Kidney epithelial cell (primary cell): Measurements from ENCODE around the gene OARD1. TPM values are rescaled to one million over a fixed set of nuclear protein-coding genes. Genes with fewer than 3 reads are reported as not detected.

Source experiments
- DNase-seq: peaks from one replicate; pipeline ENCODE4 v3.0.0-alpha.2; 2010; ENCODE audit warnings: low read depth
- H3K27me3 ChIP-seq: 2 replicates; pipeline ENCODE4 v1.6.0; 2011; ENCODE audit warnings: low read length; ENCODE audit not compliant: control insufficient read depth, insufficient read depth
- H3K36me3 ChIP-seq: 2 replicates; pipeline ENCODE4 v1.5.1; 2011; ENCODE audit warnings: low read length; ENCODE audit not compliant: control insufficient read depth, insufficient read depth
- H3K4me3 ChIP-seq: 2 replicates; pipeline ENCODE4 v1.5.1; 2011; ENCODE audit warnings: low read depth, mild to moderate bottlenecking, control low read depth, low read length
- CTCF ChIP-seq: IDR thresholded peaks from 2 replicates; pipeline ENCODE4 v1.5.1; 2011; ENCODE audit warnings: mild to moderate bottlenecking, moderate library complexity, low read length, control low read depth, inconsistent platforms; ENCODE audit not compliant: insufficient read depth, poor library complexity, severe bottlenecking
- total RNA-seq: library from RNA; depleted of rRNA; stranded (reverse); fragments of >200 nt; gene quantifications from 2 replicates; pipeline ENCODE4 v1.2.3, GENCODE V29; 2015

Gene OARD1
- total RNA-seq, 1 donor from 2014 or later = 16.1 TPM

- no peaks in the 10 kb centered on the region for H3K27me3 ChIP-seq
- no peak for TF ChIP-seq CTCF
- no peaks in the 10 kb centered on the region for H3K36me3 ChIP-seq
Observed at GRCh38 chr6:41090841-41091761, 18.9 kb upstream of the OARD1 start.

GRCh38 chr6:41088451-41088850 is 16.3 kb upstream of the OARD1 start:
- Histone ChIP-seq H3K4me3 (no peak overlapping the region), H3K36me3 (no peaks in the 10 kb centered on the region), H3K27me3 (no peaks in the 10 kb centered on the region)
- DNase-seq = no peak
- TF ChIP-seq CTCF = no peak

More at GRCh38 chr6:41090841-41091761, 18.9 kb upstream of the OARD1 start:
- no peak overlapping the region for H3K4me3 ChIP-seq
- no peak for DNase-seq

GRCh38 chr6:41085182-41085581 is 13.0 kb upstream of the OARD1 start:
- peaks cover 2% of the 10 kb centered on the region for H3K36me3 ChIP-seq
- H3K27me3 ChIP-seq = no peaks in the 10 kb centered on the region
- DNase-seq = no peak
- TF ChIP-seq CTCF = no peak
- no peak overlapping the region for H3K4me3 ChIP-seq

GRCh38 chr6:41083072-41083471 is 10.9 kb upstream of the OARD1 start:
- peaks cover 2% of the 10 kb centered on the region for H3K36me3 ChIP-seq

GRCh38 chr6:41080621-41081020 is 8.5 kb upstream of the OARD1 start:
- TF ChIP-seq CTCF = no peak
- Histone ChIP-seq H3K27me3 (no peaks in the 10 kb centered on the region), H3K4me3 (no peak overlapping the region), H3K36me3 (peaks cover 2% of the 10 kb centered on the region)
- no peak for DNase-seq

More at GRCh38 chr6:41083072-41083471, 10.9 kb upstream of the OARD1 start:
- Histone ChIP-seq H3K4me3 (no peak overlapping the region), H3K27me3 (no peaks in the 10 kb centered on the region)
- DNase-seq = no peak
- no peak for TF ChIP-seq CTCF
